Type B pancreatic cell (in vitro differentiated cells): ENCODE measurements around the gene LIPE. TPM values are rescaled to one million over a fixed set of nuclear protein-coding genes. Genes with fewer than 3 reads are reported as not detected.

Experiments used
- DNase-seq: peaks from one replicate; pipeline ENCODE4 v3.0.0; 2021; ENCODE audit warnings: mixed read lengths; ENCODE audit not compliant: unreplicated experiment; ENCODE audit errors: extremely low spot score
- H3K27ac Mint-ChIP-seq: 2 replicates; pipeline ENCODE4 v1.8.0; 2021; ENCODE audit warnings: mild to moderate bottlenecking, mixed read lengths
- H3K27me3 Mint-ChIP-seq: 2 replicates; pipeline ENCODE4 v1.8.0; 2021; ENCODE audit warnings: mixed read lengths
- H3K36me3 Mint-ChIP-seq: 2 replicates; pipeline ENCODE4 v1.8.0; 2021; ENCODE audit warnings: mixed read lengths
- H3K4me1 Mint-ChIP-seq: one replicate; pipeline ENCODE4 v1.8.0; 2021; ENCODE audit warnings: mixed read lengths; ENCODE audit not compliant: unreplicated experiment
- H3K4me3 Mint-ChIP-seq: 2 replicates; pipeline ENCODE4 v1.8.0; 2021; ENCODE audit warnings: mild to moderate bottlenecking, mixed read lengths
- H3K9me3 Mint-ChIP-seq: 2 replicates; pipeline ENCODE4 v1.8.0; 2021; ENCODE audit warnings: mixed read lengths
- CTCF ChIP-seq: fragments of 200-600 bp; sonication (generic); conservative IDR thresholded peaks from 2 replicates; pipeline ENCODE4 v1.5.0; 2021; ENCODE audit warnings: antibody characterized with exemption, mild to moderate bottlenecking
- total RNA-seq: library from RNA; stranded (reverse); gene quantifications from 2 replicates; pipeline ENCODE4 v1.2.1, GENCODE V29; 2021; ENCODE audit warnings: low replicate concordance

The LIPE gene
- total RNA-seq, 1 donor from 2014 or later: 17.9 TPM

- no peak for TF ChIP-seq CTCF
- Mint-ChIP-seq H3K4me3 (peak overlapping the region; percentile 97), H3K36me3 (peaks cover 6% of the 10 kb centered on the region)
Measured at GRCh38 chr19:42421101-42421500, 6.1 kb downstream of the LIPE start.

GRCh38 chr19:42420055-42420544 lies 7.1 kb downstream of the LIPE start:
- Mint-ChIP-seq H3K4me3 (peak overlapping the region; percentile 27), H3K36me3 (peaks cover 6% of the 10 kb centered on the region), H3K27me3 (peaks cover 4% of the 10 kb centered on the region), H3K27ac (peak overlapping the region; percentile 9), H3K9me3 (no peaks in the 10 kb centered on the region), H3K4me1 (peaks cover 28% of the 10 kb centered on the region)
- DNase-seq: no peak
- peak; percentile 68 for TF ChIP-seq CTCF

More at GRCh38 chr19:42421101-42421500, 6.1 kb downstream of the LIPE start:
- H3K27me3 Mint-ChIP-seq: peaks cover 7% of the 10 kb centered on the region
- no peak overlapping the region for H3K27ac Mint-ChIP-seq
- no peaks in the 10 kb centered on the region for H3K9me3 Mint-ChIP-seq
- no peak for DNase-seq
- peaks cover 28% of the 10 kb centered on the region for H3K4me1 Mint-ChIP-seq

- Mint-ChIP-seq H3K9me3 (no peaks in the 10 kb centered on the region), H3K4me3 (no peak overlapping the region), H3K4me1 (peaks cover 28% of the 10 kb centered on the region), H3K27ac (no peak overlapping the region), H3K36me3 (peaks cover 6% of the 10 kb centered on the region), H3K27me3 (no peaks in the 10 kb centered on the region)
- DNase-seq: no peak
- no peak for TF ChIP-seq CTCF
Measured at GRCh38 chr19:42419309-42419708, 7.9 kb downstream of the LIPE start.

- no peak for DNase-seq
Measured at GRCh38 chr19:42412661-42413076, 14.5 kb downstream of the LIPE start.

GRCh38 chr19:42412227-42412626 lies 15.0 kb downstream of the LIPE start:
- TF ChIP-seq CTCF: no peak
- peaks cover 13% of the 10 kb centered on the region for H3K4me1 Mint-ChIP-seq
- no peak overlapping the region for H3K27ac Mint-ChIP-seq
- no peaks in the 10 kb centered on the region for H3K27me3 Mint-ChIP-seq
- no peak for DNase-seq
- no peaks in the 10 kb centered on the region for H3K9me3 Mint-ChIP-seq
- no peaks in the 10 kb centered on the region for H3K36me3 Mint-ChIP-seq
- no peak overlapping the region for H3K4me3 Mint-ChIP-seq

More at GRCh38 chr19:42412661-42413076, 14.5 kb downstream of the LIPE start:
- Mint-ChIP-seq H3K9me3 (no peaks in the 10 kb centered on the region), H3K36me3 (no peaks in the 10 kb centered on the region), H3K4me3 (no peak overlapping the region), H3K4me1 (peaks cover 13% of the 10 kb centered on the region), H3K27ac (no peak overlapping the region), H3K27me3 (no peaks in the 10 kb centered on the region)
- TF ChIP-seq CTCF: no peak
